SK-MEL-5 (cell line): ENCODE data around the gene DMRTB1. TPM values are rescaled to one million over a fixed set of nuclear protein-coding genes. Genes with fewer than 3 reads are reported as not detected.
A peak's percentile ranks its signal among the peaks of the same experiment; 100 is the strongest.

Experiments used
- DNase-seq: peaks from one replicate; pipeline ENCODE4 v3.0.0-alpha.2; 2016; ENCODE audit warnings: low read depth, low spot score
- in situ Hi-C: cut with HindIII; loops from 2 replicates; pipeline ENCODE4 v1.10.0; 2016; ENCODE audit warnings: low sequenced_read_pairs, high pct_unique_total_duplicates, low pct_unique_long_range_greater_than_20kb
- total RNA-seq: library from RNA; depleted of rRNA; stranded (reverse); fragments of >200 nt; shearing (Covaris generic); gene quantifications from 2 replicates; pipeline ENCODE4 v1.2.3, GENCODE V29; 2014; rRNA removed

Gene DMRTB1
- total RNA-seq, 1 experiment from 2014 or later = not detected

- DNase-seq = peak; percentile 22
- in situ Hi-C loops = no loop called here
Measured at GRCh38 chr1:53511933-53512806, 53.0 kb downstream of the DMRTB1 start.

- DNase-seq = no peak
- in situ Hi-C loops = no loop called here
Measured at GRCh38 chr1:53512807-53513755, 53.9 kb downstream of the DMRTB1 start.

GRCh38 chr1:53513846-53514245, 54.6 kb downstream of the DMRTB1 start:
- DNase-seq = no peak
- in situ Hi-C loops = no loop called here

- DNase-seq = no peak
- in situ Hi-C loops = no loop called here
Measured at GRCh38 chr1:53514436-53514835, 55.2 kb downstream of the DMRTB1 start.

- no peak for DNase-seq
- in situ Hi-C loops = no loop called here
Measured at GRCh38 chr1:53516181-53516580, 57.0 kb downstream of the DMRTB1 start.

Other genes with a start within 250 kb of the DMRTB1 start
- gene CZIB, start 238.8 kb upstream of the DMRTB1 start, total RNA-seq = 36.0 and 40.7 TPM in 2 replicates
- 37.7 and 45.4 TPM in 2 replicates for gene MAGOH, start 220.9 kb upstream of the DMRTB1 start, total RNA-seq
- gene LRP8, start 131.3 kb upstream of the DMRTB1 start, total RNA-seq = 25.6 and 28.6 TPM in 2 replicates